ENCODE data around the gene NT5DC2. TPM values are rescaled to one million over a fixed set of nuclear protein-coding genes. Genes with fewer than 3 reads are reported as not detected.

The NT5DC2 gene
- 237 and 246 TPM in 2 replicates for total RNA-seq

GRCh38 chr3:52533623-52534280 lies at the start of gene NT5DC2:
TSS of gene NT5DC2 (minus strand) at chr3:52533857. CDS start at chr3:52533737, 120 bp downstream.

GRCh38 chr3:52536369-52537164 lies 2.9 kb upstream of the NT5DC2 start, which contains the start of gene UQCC5:
TSS of gene UQCC5 (plus strand) at chr3:52536605. CDS start at chr3:52536756, 151 bp downstream.

GRCh38 chr3:52494886-52495495 lies 38.7 kb downstream of the NT5DC2 start, which contains the start of gene STAB1:
TSS of gene STAB1 (plus strand) at chr3:52495338. CDS start at chr3:52495414, 76 bp downstream.

Other genes starting within 250 kb of the NT5DC2 start
- gene GLYCTK, start 246.0 kb downstream of the NT5DC2 start, total RNA-seq = 5.4 and 7.2 TPM in 2 replicates
- gene DNAH1, start 217.5 kb downstream of the NT5DC2 start, total RNA-seq = 0.42 and 0.46 TPM in 2 replicates
- gene BAP1, start 123.8 kb downstream of the NT5DC2 start, total RNA-seq = 56.1 and 77.5 TPM in 2 replicates
- gene PHF7, start 123.2 kb downstream of the NT5DC2 start, total RNA-seq = 4.1 and 5.5 TPM in 2 replicates
- gene SEMA3G, start 88.8 kb downstream of the NT5DC2 start, total RNA-seq = 0.21 and 0.79 TPM in 2 replicates
- 0.23 and 0.85 TPM in 2 replicates for gene TNNC1, start 79.8 kb downstream of the NT5DC2 start, total RNA-seq
- gene NISCH, start 78.3 kb downstream of the NT5DC2 start, total RNA-seq = 31.2 and 41.2 TPM in 2 replicates
- gene STAB1, start 38.5 kb downstream of the NT5DC2 start, total RNA-seq = not detected in 2 replicates
- 1.3 and 14.2 TPM in 2 replicates for gene UQCC5, start 2.7 kb upstream of the NT5DC2 start, total RNA-seq
- gene PBRM1, start 152.1 kb upstream of the NT5DC2 start, total RNA-seq = 25.2 and 41.5 TPM in 2 replicates
- gene GNL3, start 152.2 kb upstream of the NT5DC2 start, total RNA-seq = 91.3 and 106 TPM in 2 replicates
- 50.4 and 59.9 TPM in 2 replicates for gene GLT8D1, start 171.9 kb upstream of the NT5DC2 start, total RNA-seq
- 169 and 183 TPM in 2 replicates for gene SPCS1, start 172.2 kb upstream of the NT5DC2 start, total RNA-seq
- gene NEK4, start 237.1 kb upstream of the NT5DC2 start, total RNA-seq = 7.9 and 14.5 TPM in 2 replicates
- gene ITIH1, start 243.7 kb upstream of the NT5DC2 start, total RNA-seq = not detected in 2 replicates